ENCODE data around the gene METTL18.

Gene METTL18

DNA sequence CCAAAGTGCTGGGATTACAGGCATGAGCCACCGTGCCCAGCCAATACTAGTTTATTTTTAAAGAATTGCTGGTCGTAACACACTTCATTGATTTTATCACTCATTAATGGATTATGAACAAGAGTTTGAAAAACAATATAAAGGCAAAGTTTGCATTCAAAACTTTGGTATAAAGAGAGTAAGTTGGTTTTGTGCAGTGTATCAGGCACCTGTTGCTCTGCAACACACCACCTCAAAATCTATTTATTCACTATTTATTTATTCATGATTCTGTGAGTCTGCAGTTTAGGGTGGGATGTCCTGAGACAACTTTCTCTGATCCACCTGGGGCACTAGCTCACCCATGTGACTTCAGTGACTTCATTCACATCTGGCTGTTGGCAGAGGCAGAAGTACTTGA lies 10.2 kb upstream of the METTL18 start:
- TF ChIP-seq, protein P1, sequence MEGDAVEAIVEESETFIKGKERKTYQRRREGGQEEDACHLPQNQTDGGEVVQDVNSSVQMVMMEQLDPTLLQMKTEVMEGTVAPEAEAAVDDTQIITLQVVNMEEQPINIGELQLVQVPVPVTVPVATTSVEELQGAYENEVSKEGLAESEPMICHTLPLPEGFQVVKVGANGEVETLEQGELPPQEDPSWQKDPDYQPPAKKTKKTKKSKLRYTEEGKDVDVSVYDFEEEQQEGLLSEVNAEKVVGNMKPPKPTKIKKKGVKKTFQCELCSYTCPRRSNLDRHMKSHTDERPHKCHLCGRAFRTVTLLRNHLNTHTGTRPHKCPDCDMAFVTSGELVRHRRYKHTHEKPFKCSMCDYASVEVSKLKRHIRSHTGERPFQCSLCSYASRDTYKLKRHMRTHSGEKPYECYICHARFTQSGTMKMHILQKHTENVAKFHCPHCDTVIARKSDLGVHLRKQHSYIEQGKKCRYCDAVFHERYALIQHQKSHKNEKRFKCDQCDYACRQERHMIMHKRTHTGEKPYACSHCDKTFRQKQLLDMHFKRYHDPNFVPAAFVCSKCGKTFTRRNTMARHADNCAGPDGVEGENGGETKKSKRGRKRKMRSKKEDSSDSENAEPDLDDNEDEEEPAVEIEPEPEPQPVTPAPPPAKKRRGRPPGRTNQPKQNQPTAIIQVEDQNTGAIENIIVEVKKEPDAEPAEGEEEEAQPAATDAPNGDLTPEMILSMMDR (IDR thresholded peaks at IDR 0.05; ENCODE audit: borderline replicate concordance, extremely low read depth, low read length, poor library complexity, severe bottlenecking) = no peak
- TF ChIP-seq EZH2 (IDR thresholded peaks at IDR 0.05; ENCODE audit: borderline replicate concordance, low read depth, low read length, severe bottlenecking) = no peak
- no peaks in the 10 kb centered on the region for H4K20me1 ChIP-seq (ENCODE audit: insufficient read depth, low read length)
- ATAC-seq (ENCODE audit: insufficient read depth, low read depth) = no peak
- H3K36me3 ChIP-seq (ENCODE audit: insufficient read depth, low read length) = peaks cover 97% of the 10 kb centered on the region
- peaks cover 31% of the 10 kb centered on the region for H3K79me2 ChIP-seq (ENCODE audit: insufficient read depth, low read length)
- no peaks in the 10 kb centered on the region for H3K27me3 ChIP-seq (ENCODE audit: insufficient read depth, low read length, poor library complexity)
- H3K4me2 ChIP-seq (ENCODE audit: insufficient read depth, low read length) = no peak overlapping the region
- H3K27ac ChIP-seq (ENCODE audit: low read length) = no peak overlapping the region
- no peak overlapping the region for H3K4me3 ChIP-seq (ENCODE audit: low read depth in 1 of 2, low read length in 2 of 2)
- H3K9me3 ChIP-seq (ENCODE audit: insufficient read depth, low read length, severe bottlenecking) = no peaks in the 10 kb centered on the region
- no peak overlapping the region for H2AFZ ChIP-seq (ENCODE audit: low read depth, low read length)
- H3K4me1 ChIP-seq (ENCODE audit: insufficient read depth, low read length) = peaks cover 9% of the 10 kb centered on the region
- no peak overlapping the region for H3K9ac ChIP-seq (ENCODE audit: low read depth, low read length)
- DNase-seq = no peak

- H3K4me1 ChIP-seq (ENCODE audit: insufficient read depth, low read length) = peaks cover 29% of the 10 kb centered on the region
- peaks cover 50% of the 10 kb centered on the region for H3K79me2 ChIP-seq (ENCODE audit: insufficient read depth, low read length)
- peaks cover 92% of the 10 kb centered on the region for H3K36me3 ChIP-seq (ENCODE audit: insufficient read depth, low read length)
- H2AFZ ChIP-seq (ENCODE audit: low read depth, low read length) = no peak overlapping the region
- no peaks in the 10 kb centered on the region for H4K20me1 ChIP-seq (ENCODE audit: insufficient read depth, low read length)
- no peaks in the 10 kb centered on the region for H3K27me3 ChIP-seq (ENCODE audit: insufficient read depth, low read length, poor library complexity)
- H3K4me2 ChIP-seq (ENCODE audit: insufficient read depth, low read length) = no peak overlapping the region
- DNase-seq = no peak
- TF ChIP-seq, protein P1 (IDR thresholded peaks at IDR 0.05; ENCODE audit: borderline replicate concordance, extremely low read depth, low read length, poor library complexity, severe bottlenecking) = no peak
- no peak for TF ChIP-seq EZH2 (IDR thresholded peaks at IDR 0.05; ENCODE audit: borderline replicate concordance, low read depth, low read length, severe bottlenecking)
- no peak overlapping the region for H3K27ac ChIP-seq (ENCODE audit: low read length)
- H3K9me3 ChIP-seq (ENCODE audit: insufficient read depth, low read length, severe bottlenecking) = no peaks in the 10 kb centered on the region
- no peak overlapping the region for H3K9ac ChIP-seq (ENCODE audit: low read depth, low read length)
- no peak for ATAC-seq (ENCODE audit: insufficient read depth, low read depth)
- no peak overlapping the region for H3K4me3 ChIP-seq (ENCODE audit: low read depth in 1 of 2, low read length in 2 of 2)
These were observed 8.2 kb upstream of the METTL18 start for GRCh38 chr1:169802888-169803287.

DNA sequence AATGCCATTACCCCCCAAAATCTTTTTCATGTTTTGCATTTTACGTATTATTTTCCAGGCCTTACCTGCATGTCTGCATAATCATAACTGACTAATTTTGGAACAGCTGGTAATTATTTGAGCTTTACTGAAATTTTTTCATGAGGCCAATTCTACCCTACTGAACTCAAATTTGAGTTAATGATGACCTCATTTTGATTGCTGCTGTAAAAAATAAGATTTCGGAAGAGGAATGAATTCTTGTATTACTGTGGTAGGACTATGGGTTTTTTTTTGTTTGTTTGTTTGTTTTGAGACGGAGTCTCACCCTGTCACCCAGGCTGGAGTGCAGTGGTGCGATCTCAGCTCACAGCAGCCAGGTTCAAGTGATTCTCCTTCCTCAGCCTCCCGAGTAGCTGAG lies 2.6 kb upstream of the METTL18 start:
- Histone ChIP-seq H3K27me3 (ENCODE audit: insufficient read depth, low read length, poor library complexity) (no peaks in the 10 kb centered on the region), H2AFZ (ENCODE audit: low read depth, low read length) (no peak overlapping the region), H3K79me2 (ENCODE audit: insufficient read depth, low read length) (peaks cover 91% of the 10 kb centered on the region), H3K4me3 (ENCODE audit: low read depth in 1 of 2, low read length in 2 of 2) (peak overlapping the region in 1 of 2 experiments; percentile 90; a peak in 1 of 4 replicates), H3K36me3 (ENCODE audit: insufficient read depth, low read length) (peaks cover 60% of the 10 kb centered on the region), H3K9me3 (ENCODE audit: insufficient read depth, low read length, severe bottlenecking) (no peaks in the 10 kb centered on the region), H3K9ac (ENCODE audit: low read depth, low read length) (peak overlapping the region; percentile 89), H3K4me1 (ENCODE audit: insufficient read depth, low read length) (peaks cover 70% of the 10 kb centered on the region), H3K4me2 (ENCODE audit: insufficient read depth, low read length) (peak overlapping the region; percentile 75), H4K20me1 (ENCODE audit: insufficient read depth, low read length) (no peaks in the 10 kb centered on the region), H3K27ac (ENCODE audit: low read length) (peak overlapping the region; percentile 99; the same call in 1 of the 2 replicates)
- no peak for TF ChIP-seq EZH2 (IDR thresholded peaks at IDR 0.05; ENCODE audit: borderline replicate concordance, low read depth, low read length, severe bottlenecking)
- TF ChIP-seq, protein P1 (IDR thresholded peaks at IDR 0.05; ENCODE audit: borderline replicate concordance, extremely low read depth, low read length, poor library complexity, severe bottlenecking) = no peak
- no peak for DNase-seq
- no peak for ATAC-seq (ENCODE audit: insufficient read depth, low read depth)
